Islet of Langerhans (tissue), 1 donor: ENCODE results near the gene WHRN.

Experiments
- FAIRE-seq: peaks from one replicate; lab custom pipeline; 2011; peaks lifted over from hg19 to GRCh38; lab: Jason Lieb, UNC

WHRN gene

GRCh38 chr9:114396558-114397218, 108.6 kb downstream of the WHRN start:
- FAIRE-seq: no peak

DNA sequence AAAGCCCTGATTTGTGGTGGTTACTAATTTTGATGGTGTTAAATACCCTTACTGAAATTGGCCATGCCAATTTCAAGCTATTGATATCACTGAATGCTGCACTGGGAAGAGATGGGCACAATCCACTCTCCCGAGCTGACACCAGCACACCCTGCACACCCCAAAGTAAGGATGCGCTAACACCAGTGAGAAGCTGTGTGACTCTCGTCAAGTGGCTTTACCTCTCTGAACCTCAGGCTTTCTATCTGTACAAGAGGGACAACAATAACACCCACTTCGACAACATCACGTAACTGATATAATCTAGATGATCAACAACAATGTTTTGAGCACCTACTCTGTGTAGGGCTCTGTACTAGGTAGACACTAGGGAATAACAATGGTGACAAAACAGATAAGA, 109.5 kb downstream of the WHRN start:
- no peak for FAIRE-seq

DNA sequence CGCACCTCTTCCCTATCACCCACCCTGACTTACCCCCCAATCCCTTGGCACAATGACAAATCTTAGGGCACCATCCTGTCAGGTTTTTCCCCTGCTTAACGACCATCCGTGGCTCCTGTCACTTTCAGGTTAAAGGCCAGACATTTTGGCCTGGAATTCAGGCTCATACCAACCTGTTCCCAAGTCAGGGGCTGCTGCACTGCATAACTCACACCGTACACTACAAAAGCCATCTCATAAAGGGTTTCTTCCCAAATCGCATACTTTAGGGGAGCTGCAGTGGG, 110.0 kb downstream of the WHRN start:
- no peak for FAIRE-seq

- FAIRE-seq: no peak
These were observed 110.5 kb downstream of the WHRN start for GRCh38 chr9:114394523-114395333.

GRCh38 chr9:114392749-114393112, 112.5 kb downstream of the WHRN start:
- FAIRE-seq: no peak

- no peak for FAIRE-seq
These were observed 114.3 kb downstream of the WHRN start for GRCh38 chr9:114390952-114391351.

GRCh38 chr9:114389612-114390368, 115.5 kb downstream of the WHRN start:
- no peak for FAIRE-seq

GRCh38 chr9:114388764-114389375, 116.4 kb downstream of the WHRN start:
- FAIRE-seq: no peak

GRCh38 chr9:114388357-114388682, 117.0 kb downstream of the WHRN start:
- FAIRE-seq: no peak

- FAIRE-seq: no peak
These were observed 117.5 kb downstream of the WHRN start, which contains the start of gene AKNA for GRCh38 chr9:114387680-114388356. Gene AKNA (minus strand): TSS chr9:114387982. CDS start chr9:114381333, 6,649 bp downstream.

- no peak for FAIRE-seq
These were observed 118.2 kb downstream of the WHRN start for GRCh38 chr9:114386886-114387679.

DNA sequence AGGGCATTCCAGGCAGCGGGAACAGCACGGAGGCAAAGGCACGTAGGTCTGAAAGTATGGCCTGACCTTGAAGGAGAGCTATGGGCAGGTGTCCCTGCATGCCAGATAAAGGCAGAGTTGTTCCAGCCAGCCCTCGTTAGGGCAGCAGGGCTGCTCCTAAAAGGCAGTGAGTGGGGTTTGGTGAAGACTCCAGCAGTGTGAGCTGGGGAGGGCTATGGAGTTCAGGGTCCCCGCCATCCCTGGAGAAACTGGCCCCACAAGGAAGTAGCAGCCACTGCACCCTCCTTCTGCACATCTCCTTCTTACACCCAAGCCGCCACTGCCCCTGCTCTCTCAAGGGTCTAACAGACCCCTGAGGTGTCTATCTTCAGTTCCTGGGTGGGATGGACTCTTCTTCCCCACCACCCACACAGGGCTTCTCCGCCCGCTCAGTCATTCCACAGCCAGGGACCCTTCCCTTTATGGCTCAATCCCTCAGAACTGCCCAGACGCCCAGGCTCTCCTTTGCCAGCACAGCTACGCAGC, 118.8 kb downstream of the WHRN start:
- FAIRE-seq: no peak

DNA sequence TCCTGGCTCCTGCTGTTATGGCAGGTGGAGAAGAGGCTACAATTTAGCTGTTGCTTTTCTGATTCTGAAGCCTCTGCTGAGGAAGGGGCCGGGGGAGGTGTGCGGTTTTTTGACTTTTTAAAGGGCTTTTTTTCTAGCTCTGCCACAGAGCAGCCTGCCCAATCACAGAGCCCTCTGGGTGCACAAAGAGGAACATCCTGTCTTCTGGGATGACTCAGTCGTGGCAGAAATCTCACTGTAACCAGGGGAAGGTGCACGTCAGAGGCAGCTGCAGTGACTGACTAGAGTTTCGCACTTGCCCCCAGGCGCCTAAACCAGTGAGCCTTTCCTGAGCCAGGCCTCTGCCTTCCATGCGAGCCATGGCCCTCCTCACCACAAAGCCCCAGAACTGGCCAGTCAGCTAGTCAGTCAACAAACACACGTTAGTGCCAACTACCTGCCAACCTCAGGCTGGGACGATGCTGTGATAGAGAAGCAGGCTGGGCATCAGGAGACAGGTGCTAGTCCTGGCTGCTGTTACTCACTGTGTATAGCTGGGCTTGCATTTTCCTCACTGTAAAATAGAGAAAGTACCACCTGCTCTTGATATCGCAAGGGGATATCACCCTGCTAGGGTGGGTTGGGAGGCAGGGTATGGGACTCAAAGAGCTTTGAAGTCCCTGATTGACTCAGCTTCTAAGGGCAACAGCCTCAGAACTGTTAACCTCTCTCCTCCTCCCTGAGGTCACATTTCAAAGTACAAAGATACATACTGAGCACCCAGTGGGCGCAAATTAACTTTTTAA, 119.7 kb downstream of the WHRN start:
- no peak for FAIRE-seq

GRCh38 chr9:114384836-114385396, 120.4 kb downstream of the WHRN start:
- FAIRE-seq: no peak

GRCh38 chr9:114384341-114384740, 120.9 kb downstream of the WHRN start:
- FAIRE-seq: no peak

DNA sequence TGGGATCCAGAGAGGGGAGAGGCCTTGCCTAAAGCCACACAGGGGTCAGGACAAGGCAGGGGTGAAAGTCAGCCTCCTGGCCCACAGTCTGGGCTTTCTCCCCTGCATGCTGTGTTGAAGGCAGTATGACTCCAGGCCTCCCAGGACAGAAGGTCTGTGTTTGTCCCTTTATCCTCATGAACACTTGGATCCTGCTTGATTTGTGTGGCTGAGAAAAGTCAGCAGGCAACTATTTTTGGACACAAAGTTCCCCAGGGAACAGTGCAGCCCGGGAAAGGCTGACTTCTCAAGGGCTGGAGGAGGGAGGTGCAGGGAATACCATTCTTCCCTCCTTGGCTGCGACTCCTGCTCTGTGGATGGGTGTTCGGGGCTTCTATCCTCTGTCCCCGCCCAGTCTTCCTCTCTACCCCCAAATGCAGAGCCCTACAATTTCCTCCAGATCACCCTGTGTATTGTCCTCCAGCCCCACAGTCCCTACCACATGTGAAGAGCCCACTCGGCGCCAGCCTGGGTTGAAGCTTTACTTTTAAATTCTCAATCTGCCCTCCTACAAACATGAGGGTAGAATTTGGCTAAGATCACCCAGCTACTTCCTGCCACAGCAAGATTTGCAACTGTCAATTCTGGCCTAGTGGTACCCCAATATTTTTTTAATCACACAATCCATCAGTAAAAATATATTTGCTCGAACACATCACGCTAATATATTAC, 121.6 kb downstream of the WHRN start:
- FAIRE-seq: no peak

DNA sequence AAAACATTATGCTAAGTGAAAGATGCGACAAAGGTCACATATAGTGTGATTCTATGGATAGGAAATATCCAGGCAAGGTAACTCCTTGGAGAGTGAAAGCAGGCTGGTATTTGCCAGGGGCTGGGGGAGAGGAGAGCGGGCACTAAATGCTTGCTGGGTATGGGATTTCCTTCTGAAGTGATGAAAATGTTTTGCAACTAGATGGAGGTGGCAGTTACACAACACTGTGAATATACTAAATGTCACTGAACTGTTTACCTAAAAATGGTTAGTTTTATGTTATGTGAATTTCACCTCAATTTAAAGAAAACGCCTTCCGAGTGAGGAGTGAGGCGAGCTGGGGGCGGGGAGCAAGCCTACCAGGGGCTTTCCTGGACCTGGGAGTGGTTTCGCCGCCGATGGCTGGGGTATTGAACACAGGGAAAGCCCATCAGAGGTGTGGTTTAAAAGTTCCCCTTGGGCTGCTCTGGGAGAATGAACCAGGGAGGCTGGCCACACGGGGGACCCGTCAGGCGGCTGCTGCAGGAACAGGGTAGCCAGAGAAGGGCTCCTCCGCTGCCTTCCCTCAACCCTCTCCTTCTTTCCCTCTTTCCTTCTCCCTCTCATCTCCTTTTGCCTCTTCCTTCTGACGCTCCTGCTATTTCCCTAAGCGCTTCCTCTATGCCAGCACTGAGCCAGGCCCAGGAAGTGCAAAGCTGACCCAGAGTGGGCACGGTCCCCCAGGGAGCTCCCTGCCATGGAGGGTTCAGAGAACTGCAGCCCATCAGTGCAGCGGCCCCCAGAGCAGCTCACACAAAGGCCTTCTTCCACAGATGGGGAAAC, 122.4 kb downstream of the WHRN start:
- no peak for FAIRE-seq

GRCh38 chr9:114378883-114379282, 126.4 kb downstream of the WHRN start:
- FAIRE-seq: no peak

GRCh38 chr9:114378016-114378415, 127.3 kb downstream of the WHRN start:
- no peak for FAIRE-seq
